ENCODE measurements around the gene JOSD1. TPM values are rescaled to one million over a fixed set of nuclear protein-coding genes. Genes with fewer than 3 reads are reported as not detected.

The JOSD1 gene
- total and polyA plus RNA-seq, 12 donors, result 9.6 to 37.3 (median 21.8) TPM

GRCh38 chr22:38689651-38690050 lies 11.1 kb downstream of the JOSD1 start:
- intact Hi-C loops (cut with DNase I), result loop anchor here in 1 of 10 donors (10.0 kb wide), 1 partner anchor 185 kb away; the partner anchor contains the start of gene DDX17
- 70 to 80% methylated on average over 1 of the region's 1 CpG for WGBS, 2 donors
- no peaks in the 10 kb centered on the region for H3K27me3 ChIP-seq
- peaks cover 0 to 99% (median 36%) of the 10 kb centered on the region in 9 donors for H3K36me3 ChIP-seq
- peaks cover 0 to 13% (median under 1%) of the 10 kb centered on the region in 9 donors for H3K4me1 ChIP-seq
- H3K27ac ChIP-seq, result no peak overlapping the region
- no peak for DNase-seq
- no peaks in the 10 kb centered on the region for H3K9me3 ChIP-seq
- H3K4me3 ChIP-seq, result no peak overlapping the region
- ATAC-seq, result no peak
- TF ChIP-seq CTCF (IDR thresholded peaks at IDR 0.05), result no peak

GRCh38 chr22:38685761-38686160 lies 15.0 kb downstream of the JOSD1 start:
- no peak overlapping the region for H3K4me3 ChIP-seq
- DNase-seq, result no peak
- TF ChIP-seq CTCF (IDR thresholded peaks at IDR 0.05), result no peak
- H3K27me3 ChIP-seq, result no peaks in the 10 kb centered on the region
- WGBS, 2 donors, result 90 to 95% methylated on average over 1 of the region's 1 CpG
- H3K36me3 ChIP-seq, result peaks cover 0 to 77% (median 50%) of the 10 kb centered on the region in 9 donors
- peaks cover 4 to 17% (median 13%) of the 10 kb centered on the region in 9 donors for H3K4me1 ChIP-seq
- H3K27ac ChIP-seq, result no peak overlapping the region
- H3K9me3 ChIP-seq, result no peaks in the 10 kb centered on the region
- intact Hi-C loops (cut with DNase I), result loop anchor here in 1 of 10 donors (10.0 kb wide), 1 partner anchor 181 kb away; the partner anchor contains the start of gene DDX17
- no peak for ATAC-seq

- Histone ChIP-seq H3K36me3 (peaks cover 0 to 71% (median 50%) of the 10 kb centered on the region in 9 donors), H3K27me3 (no peaks in the 10 kb centered on the region), H3K9me3 (no peaks in the 10 kb centered on the region), H3K27ac (no peak overlapping the region), H3K4me3 (no peak overlapping the region), H3K4me1 (peaks cover 4 to 17% (median 13%) of the 10 kb centered on the region in 9 donors)
- WGBS, 2 donors, result 88 to 97% methylated on average over 9 of the region's 9 CpGs
- no peak for TF ChIP-seq CTCF (IDR thresholded peaks at IDR 0.05)
- intact Hi-C loops (cut with DNase I), result loop anchor here in 1 of 10 donors (10.0 kb wide), 1 partner anchor 180 kb away; the partner anchor contains the start of gene DDX17
- DNase-seq (no peak), ATAC-seq (no peak)
Measured at GRCh38 chr22:38684895-38685294, 15.8 kb downstream of the JOSD1 start.

- no peaks in the 10 kb centered on the region for H3K27me3 ChIP-seq
Measured at GRCh38 chr22:38681582-38682335, 19.0 kb downstream of the JOSD1 start, which contains the start of gene TOMM22. Gene TOMM22, plus strand, starts transcription at chr22:38681957. Its CDS starts 22 bp downstream, at chr22:38681979.

More at GRCh38 chr22:38681582-38682335, 19.0 kb downstream of the JOSD1 start, which contains the start of gene TOMM22:
- peak within 1 kb of the TSS; percentile 62 to 99 (median 86) for H3K4me3 ChIP-seq
- peaks cover 4 to 17% (median 13%) of the 10 kb centered on the region in 9 donors for H3K4me1 ChIP-seq
- intact Hi-C loops (cut with DNase I), result loop anchor here in 1 of 10 donors (10.0 kb wide), 1 partner anchor 177 kb away; the partner anchor contains the start of gene DDX17
- no peaks in the 10 kb centered on the region for H3K9me3 ChIP-seq
- H3K36me3 ChIP-seq, result peaks cover 0 to 39% (median 26%) of the 10 kb centered on the region in 9 donors
- TF ChIP-seq CTCF (IDR thresholded peaks at IDR 0.05), result peak in 8 of 9 donors; percentile 43 to 90 (median 65)
- 1% methylated on average over 60 of the region's 60 CpGs for WGBS, 2 donors
- ATAC-seq (peak; percentile 98 to 100 (median 99)), DNase-seq (peak; percentile 87 to 90)
- peak within 1 kb of the TSS; percentile 0 to 88 (median 78) for H3K27ac ChIP-seq

Data from heart right ventricle (tissue), 16 donors.